Thyroid gland (tissue), 4 donors: Measurements from ENCODE around the gene MOGAT3.

Experiments
- CTCF ChIP-seq, 6 experiments: fragments of 200-600 bp in 3 of 6; fragments of 450-650 bp in 3 of 6; sonication (generic) in 3 of 6; IDR thresholded peaks; one replicate each; pipeline ENCODE4 v1.5.1; 2016 to 2019; ENCODE audit warnings: antibody characterized with exemption in 6 of 6, mild to moderate bottlenecking in 2 of 6, inconsistent platforms in 1 of 6, moderate library complexity in 1 of 6
- POLR2A ChIP-seq, 2 donors: fragments of 450-650 bp; IDR thresholded peaks; one replicate each; pipeline ENCODE4 v1.6.1; 2017; ENCODE audit warnings: antibody characterized with exemption in 2 of 2, mild to moderate bottlenecking in 2 of 2, moderate library complexity in 1 of 2

DNA sequence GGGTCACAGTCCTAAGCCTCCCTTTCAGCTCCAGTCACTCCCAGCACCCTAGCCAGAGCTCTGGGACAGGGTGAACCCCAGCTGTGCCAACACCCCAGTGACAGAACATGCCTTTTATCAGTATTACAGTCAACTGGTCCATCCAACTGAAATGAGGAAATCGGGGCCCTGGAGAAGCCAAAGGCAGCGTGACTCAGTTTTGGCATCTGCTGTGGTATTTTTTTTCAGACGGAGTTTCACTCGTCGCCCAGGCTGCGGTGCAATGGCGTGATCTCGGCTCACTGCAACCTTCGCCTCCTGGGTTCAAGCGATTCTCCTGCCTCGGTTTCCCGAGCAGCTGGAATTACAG is 40.2 kb upstream of the MOGAT3 start:
- no peak for TF ChIP-seq CTCF (IDR thresholded peaks at IDR 0.05)
- no peak for TF ChIP-seq POLR2A (IDR thresholded peaks at IDR 0.05)
